OCI-LY1 (cell line): ENCODE data around the gene UBE4B.

Source experiments
- EZH2 ChIP-seq: fragments of 200-600 bp; sonication (generic), shearing (Covaris generic); IDR thresholded peaks from 2 replicates; pipeline ENCODE4 v1.8.0; 2017; ENCODE audit warnings: borderline replicate concordance, mixed run types, mild to moderate bottlenecking, antibody characterized with exemption, low read length, moderate library complexity, mixed read lengths
- TF ChIP-seq, protein P1 (sequence below): fragments of 200-600 bp; sonication (generic), shearing (Covaris generic); IDR thresholded peaks from 2 replicates; pipeline ENCODE4 v1.5.1; 2017; ENCODE audit warnings: mild to moderate bottlenecking, antibody characterized with exemption, low read length, moderate library complexity, mixed read lengths

DNA sequence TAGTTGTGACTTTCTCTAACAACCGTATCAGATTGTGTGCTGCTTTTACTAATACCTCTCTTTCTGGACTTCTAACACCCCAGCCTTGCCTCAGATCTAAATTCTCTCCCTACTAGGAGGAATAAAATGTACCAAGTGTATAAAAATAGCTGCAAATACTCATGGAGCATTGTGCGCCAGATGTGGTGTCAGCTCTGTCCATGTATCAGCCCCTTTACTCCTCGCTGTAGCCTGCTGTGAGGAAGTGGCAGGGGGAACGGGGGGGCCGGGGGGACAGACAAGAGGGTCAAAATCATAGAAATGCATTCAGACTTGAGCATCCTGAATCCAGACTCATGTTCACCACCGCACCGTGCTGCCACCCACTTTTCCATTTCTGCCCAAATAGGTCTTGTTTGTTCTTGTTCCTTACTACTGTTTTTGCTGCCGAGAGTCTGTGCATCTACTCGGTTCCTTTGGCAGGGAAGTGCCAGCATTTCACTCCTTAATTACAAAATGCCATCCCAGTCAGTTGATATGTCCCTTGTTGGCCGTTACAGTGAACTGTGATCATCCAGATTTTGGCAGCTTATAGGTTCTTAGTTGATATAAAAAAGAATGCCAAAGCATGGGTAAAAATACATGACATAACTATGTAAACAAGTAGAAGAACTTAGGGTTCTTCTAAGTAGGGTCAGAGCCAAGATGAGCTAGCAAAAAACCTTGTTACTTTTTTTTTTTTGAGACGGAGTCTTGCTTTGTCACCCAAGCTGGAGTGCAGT lies 76.4 kb downstream of the UBE4B start:
- TF ChIP-seq, protein P1, sequence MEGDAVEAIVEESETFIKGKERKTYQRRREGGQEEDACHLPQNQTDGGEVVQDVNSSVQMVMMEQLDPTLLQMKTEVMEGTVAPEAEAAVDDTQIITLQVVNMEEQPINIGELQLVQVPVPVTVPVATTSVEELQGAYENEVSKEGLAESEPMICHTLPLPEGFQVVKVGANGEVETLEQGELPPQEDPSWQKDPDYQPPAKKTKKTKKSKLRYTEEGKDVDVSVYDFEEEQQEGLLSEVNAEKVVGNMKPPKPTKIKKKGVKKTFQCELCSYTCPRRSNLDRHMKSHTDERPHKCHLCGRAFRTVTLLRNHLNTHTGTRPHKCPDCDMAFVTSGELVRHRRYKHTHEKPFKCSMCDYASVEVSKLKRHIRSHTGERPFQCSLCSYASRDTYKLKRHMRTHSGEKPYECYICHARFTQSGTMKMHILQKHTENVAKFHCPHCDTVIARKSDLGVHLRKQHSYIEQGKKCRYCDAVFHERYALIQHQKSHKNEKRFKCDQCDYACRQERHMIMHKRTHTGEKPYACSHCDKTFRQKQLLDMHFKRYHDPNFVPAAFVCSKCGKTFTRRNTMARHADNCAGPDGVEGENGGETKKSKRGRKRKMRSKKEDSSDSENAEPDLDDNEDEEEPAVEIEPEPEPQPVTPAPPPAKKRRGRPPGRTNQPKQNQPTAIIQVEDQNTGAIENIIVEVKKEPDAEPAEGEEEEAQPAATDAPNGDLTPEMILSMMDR, result no peak
- no peak for TF ChIP-seq EZH2
